ENCODE measurements around the gene ZNF835.

The ZNF835 gene

DNA sequence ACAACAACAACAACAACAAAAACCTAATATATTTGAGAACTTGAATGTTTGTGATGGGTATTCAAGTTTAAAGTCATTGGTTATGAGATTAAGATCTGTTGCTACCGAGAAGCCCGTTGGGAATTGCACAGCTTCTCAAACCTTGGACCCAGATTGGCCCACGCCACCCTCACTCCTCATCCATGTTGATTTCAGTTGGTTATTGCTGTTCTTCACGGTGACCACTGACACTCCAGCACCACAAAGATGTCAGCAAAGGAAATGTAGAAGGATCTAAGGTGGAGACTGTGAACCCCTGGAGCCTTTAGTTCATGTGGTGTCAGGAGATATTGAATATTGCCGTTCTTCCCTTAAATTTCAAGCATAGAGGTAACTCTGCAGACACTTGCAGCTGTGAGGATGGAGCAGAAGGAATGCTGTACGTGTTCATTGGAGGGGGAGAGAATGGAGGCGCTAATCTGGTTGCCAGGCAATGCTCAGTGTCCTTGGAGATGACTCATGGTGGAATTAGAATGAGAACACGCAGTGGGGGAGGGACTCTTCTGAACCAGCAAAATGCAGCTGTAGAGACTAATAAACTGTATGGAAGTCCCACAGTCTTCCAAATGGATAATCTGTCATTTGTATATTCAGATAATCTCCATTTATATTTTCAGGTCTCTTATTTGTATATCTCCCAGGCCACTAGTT lies 20.8 kb upstream of the ZNF835 start:
- no peaks in the 10 kb centered on the region for H4K20me1 ChIP-seq (ENCODE audit: low read depth, low read length)
- H3K4me2 ChIP-seq (ENCODE audit: low read depth, low read length, poor library complexity, severe bottlenecking): no peak overlapping the region
- no peaks in the 10 kb centered on the region for H3K9me2 ChIP-seq (replicated peaks; ENCODE audit: insufficient read depth, low read length)
- no peak overlapping the region for H2AFZ ChIP-seq (ENCODE audit: low read depth, low read length, severe bottlenecking)
- H3K9me3 ChIP-seq (ENCODE audit: insufficient read depth, low read length): no peaks in the 10 kb centered on the region
- no peak overlapping the region for H3K4me3 ChIP-seq (ENCODE audit: insufficient read depth, low read length, poor library complexity, severe bottlenecking)
- H3K36me3 ChIP-seq (ENCODE audit: low read length): no peaks in the 10 kb centered on the region
- no peaks in the 10 kb centered on the region for H3K27me3 ChIP-seq (ENCODE audit: low read length)
- TF ChIP-seq, protein P1, sequence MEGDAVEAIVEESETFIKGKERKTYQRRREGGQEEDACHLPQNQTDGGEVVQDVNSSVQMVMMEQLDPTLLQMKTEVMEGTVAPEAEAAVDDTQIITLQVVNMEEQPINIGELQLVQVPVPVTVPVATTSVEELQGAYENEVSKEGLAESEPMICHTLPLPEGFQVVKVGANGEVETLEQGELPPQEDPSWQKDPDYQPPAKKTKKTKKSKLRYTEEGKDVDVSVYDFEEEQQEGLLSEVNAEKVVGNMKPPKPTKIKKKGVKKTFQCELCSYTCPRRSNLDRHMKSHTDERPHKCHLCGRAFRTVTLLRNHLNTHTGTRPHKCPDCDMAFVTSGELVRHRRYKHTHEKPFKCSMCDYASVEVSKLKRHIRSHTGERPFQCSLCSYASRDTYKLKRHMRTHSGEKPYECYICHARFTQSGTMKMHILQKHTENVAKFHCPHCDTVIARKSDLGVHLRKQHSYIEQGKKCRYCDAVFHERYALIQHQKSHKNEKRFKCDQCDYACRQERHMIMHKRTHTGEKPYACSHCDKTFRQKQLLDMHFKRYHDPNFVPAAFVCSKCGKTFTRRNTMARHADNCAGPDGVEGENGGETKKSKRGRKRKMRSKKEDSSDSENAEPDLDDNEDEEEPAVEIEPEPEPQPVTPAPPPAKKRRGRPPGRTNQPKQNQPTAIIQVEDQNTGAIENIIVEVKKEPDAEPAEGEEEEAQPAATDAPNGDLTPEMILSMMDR (IDR thresholded peaks at IDR 0.05; ENCODE audit: insufficient read depth, low read length, poor library complexity, severe bottlenecking): no peak
- TF ChIP-seq EZH2phosphoT487 (conservative IDR thresholded peaks at IDR 0.05; ENCODE audit: low read length): no peak
- no peak overlapping the region for H3K9ac ChIP-seq (ENCODE audit: low read length)
- H3K27ac ChIP-seq (ENCODE audit: low read depth, low read length): no peak overlapping the region
- no peaks in the 10 kb centered on the region for H3F3A ChIP-seq (ENCODE audit: insufficient read depth)
- no peaks in the 10 kb centered on the region for H3K79me2 ChIP-seq (ENCODE audit: insufficient read depth, low read length)

DNA sequence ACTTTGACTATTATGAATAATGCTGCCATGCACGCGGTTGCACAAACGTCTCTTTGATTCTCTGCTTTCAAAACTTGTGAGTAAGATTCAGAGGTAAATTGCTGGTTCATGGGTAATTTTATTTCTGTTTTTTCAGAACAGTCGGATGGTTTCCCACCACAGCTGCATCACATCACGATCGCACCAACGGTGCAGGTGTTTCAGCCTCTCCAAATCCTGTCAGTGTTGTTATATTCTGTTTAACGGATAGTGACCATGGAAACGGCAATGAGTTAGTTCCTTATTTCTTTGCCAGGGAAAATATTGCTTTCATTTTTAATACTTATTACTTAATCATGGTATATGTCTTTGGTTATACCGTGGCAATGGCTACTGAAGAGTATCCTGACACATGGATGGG lies 19.1 kb upstream of the ZNF835 start:
- no peak overlapping the region for H3K9ac ChIP-seq (ENCODE audit: low read length)
- TF ChIP-seq, protein P1 (IDR thresholded peaks at IDR 0.05; ENCODE audit: insufficient read depth, low read length, poor library complexity, severe bottlenecking): no peak
- no peak for TF ChIP-seq EZH2phosphoT487 (conservative IDR thresholded peaks at IDR 0.05; ENCODE audit: low read length)
- H3K4me3 ChIP-seq (ENCODE audit: insufficient read depth, low read length, poor library complexity, severe bottlenecking): no peak overlapping the region
- H3K9me2 ChIP-seq (replicated peaks; ENCODE audit: insufficient read depth, low read length): no peaks in the 10 kb centered on the region
- no peaks in the 10 kb centered on the region for H3F3A ChIP-seq (ENCODE audit: insufficient read depth)
- no peaks in the 10 kb centered on the region for H4K20me1 ChIP-seq (ENCODE audit: low read depth, low read length)
- H3K9me3 ChIP-seq (ENCODE audit: insufficient read depth, low read length): no peaks in the 10 kb centered on the region
- H3K79me2 ChIP-seq (ENCODE audit: insufficient read depth, low read length): no peaks in the 10 kb centered on the region
- H3K4me2 ChIP-seq (ENCODE audit: low read depth, low read length, poor library complexity, severe bottlenecking): no peak overlapping the region
- H2AFZ ChIP-seq (ENCODE audit: low read depth, low read length, severe bottlenecking): no peak overlapping the region
- H3K27ac ChIP-seq (ENCODE audit: low read depth, low read length): no peak overlapping the region
- no peaks in the 10 kb centered on the region for H3K27me3 ChIP-seq (ENCODE audit: low read length)
- no peaks in the 10 kb centered on the region for H3K36me3 ChIP-seq (ENCODE audit: low read length)

DNA sequence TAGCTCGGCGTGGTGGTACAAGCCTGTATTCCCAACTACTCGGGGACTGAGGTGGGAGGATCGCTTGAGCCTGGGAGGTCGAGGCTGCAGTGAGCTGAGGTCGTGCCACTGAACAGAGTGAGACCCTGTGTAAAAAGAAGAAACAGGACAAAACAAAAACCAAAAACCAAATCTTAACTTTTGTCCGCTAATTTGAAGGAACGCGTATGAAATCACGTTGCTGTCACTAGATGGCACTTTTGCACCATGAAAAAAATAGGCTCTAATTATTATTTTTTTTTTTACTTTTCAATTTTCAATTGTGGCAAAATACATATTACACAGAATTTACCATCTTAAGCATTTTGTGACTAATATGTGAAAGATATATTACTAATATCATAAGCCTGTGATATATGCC lies 17.6 kb upstream of the ZNF835 start:
- Histone ChIP-seq H3K27ac (ENCODE audit: low read depth, low read length) (no peak overlapping the region), H3K9me2 (replicated peaks; ENCODE audit: insufficient read depth, low read length) (no peaks in the 10 kb centered on the region), H3K4me3 (ENCODE audit: insufficient read depth, low read length, poor library complexity, severe bottlenecking) (no peak overlapping the region), H3K9me3 (ENCODE audit: insufficient read depth, low read length) (no peaks in the 10 kb centered on the region), H4K20me1 (ENCODE audit: low read depth, low read length) (no peaks in the 10 kb centered on the region), H3K27me3 (ENCODE audit: low read length) (no peaks in the 10 kb centered on the region), H3K36me3 (ENCODE audit: low read length) (no peaks in the 10 kb centered on the region), H3K9ac (ENCODE audit: low read length) (no peak overlapping the region), H3K4me2 (ENCODE audit: low read depth, low read length, poor library complexity, severe bottlenecking) (no peak overlapping the region), H3K79me2 (ENCODE audit: insufficient read depth, low read length) (no peaks in the 10 kb centered on the region), H3F3A (ENCODE audit: insufficient read depth) (no peaks in the 10 kb centered on the region), H2AFZ (ENCODE audit: low read depth, low read length, severe bottlenecking) (no peak overlapping the region)
- TF ChIP-seq, protein P1 (IDR thresholded peaks at IDR 0.05; ENCODE audit: insufficient read depth, low read length, poor library complexity, severe bottlenecking): no peak

All from SU-DHL-6 (cell line).